HCT116 (cell line): ENCODE measurements around the gene HIGD1C. TPM values are rescaled to one million over a fixed set of nuclear protein-coding genes. Genes with fewer than 3 reads are reported as not detected.

ENCODE experiments used
- ATAC-seq: fragments of 200-7000 bp; cut with Tn5 transposase; 2 replicates; pipeline ENCODE4 v1.9.1; 2020; ENCODE audit warnings: mild to moderate bottlenecking, moderate library complexity
- BruUV-seq: library from RNA; stranded (reverse); fragments of 400-500 nt; replicated peaks from 2 replicates; lab custom pipeline; 2021; lab: Mats Ljungman, UMichigan
- CTCF ChIA-PET: fragments of 300-600 bp; sonication (Branson Sonifier 250); formaldehyde crosslinking; loops from one replicate; lab custom pipeline; 2021; ENCODE audit warnings: antibody characterized with exemption; lab: Charles Lee
- POLR2A ChIA-PET: fragments of 300-600, 350-600 bp; sonication (Branson Sonifier 250); formaldehyde crosslinking; loops from one replicate; lab custom pipeline; 2021; ENCODE audit warnings: antibody characterized with exemption; lab: Charles Lee
- RAD21 ChIA-PET, 2 experiments: fragments of 300-600 bp; sonication (Branson Sonifier 250); formaldehyde crosslinking; loops; one replicate each; lab custom pipeline; 2023; ENCODE audit warnings: low total read pairs in 2 of 2; ENCODE audit not compliant: uncharacterized antibody in 2 of 2, unreplicated experiment in 2 of 2, low non-redundant PET in 1 of 2; lab: Charles Lee
- DNase-seq: peaks from one replicate; pipeline ENCODE4 v3.0.0-alpha.2; 2010; ENCODE audit warnings: low read depth, low spot score
- H2AFZ ChIP-seq: fragments of 200-600 bp; shearing (Covaris generic), sonication (generic); 2 replicates; pipeline ENCODE4 v1.6.1; 2017; ENCODE audit warnings: low read depth, mixed run types, mixed read lengths, antibody characterized with exemption, low read length; ENCODE audit not compliant: poor library complexity, severe bottlenecking
- H3K27ac ChIP-seq: 2 replicates; pipeline ENCODE4 v1.5.1; 2012; ENCODE audit warnings: low read depth, low read length
- H3K27me3 ChIP-seq: fragments of 200-600 bp; sonication (generic); 2 replicates; pipeline ENCODE4 v1.6.1; 2016; ENCODE audit warnings: mixed run types, low read length, mixed read lengths; ENCODE audit not compliant: insufficient read depth
- H3K36me3 ChIP-seq, 2 experiments: fragments of 200-500 bp in 1 of 2; fragments of 200-600 bp in 1 of 2; sonication (Bioruptor generic) in 1 of 2; sonication (generic) in 1 of 2; 2 replicates each; pipeline versions ENCODE4 v1.5.1 to v1.6.1; 2014 to 2016; ENCODE audit warnings: low read length in 2 of 2, inconsistent platforms in 1 of 2, mixed read lengths in 1 of 2, mixed run types in 1 of 2; ENCODE audit not compliant: insufficient read depth in 2 of 2, control insufficient read depth in 1 of 2
- H3K4me1 ChIP-seq, 2 experiments: fragments of 200-600 bp in 1 of 2; sonication (generic) in 1 of 2; 2 replicates each; pipeline versions ENCODE4 v1.5.1 to v1.6.1; 2012 to 2017; ENCODE audit warnings: low read length in 2 of 2, inconsistent platforms in 1 of 2, mild to moderate bottlenecking in 1 of 2, mixed read lengths in 1 of 2, mixed run types in 1 of 2, moderate library complexity in 1 of 2; ENCODE audit not compliant: insufficient read depth in 2 of 2, control insufficient read depth in 1 of 2
- H3K4me2 ChIP-seq: fragments of 200-600 bp; sonication (generic); 2 replicates; pipeline ENCODE4 v1.6.1; 2017; ENCODE audit warnings: mixed run types, low read length, mixed read lengths
- H3K4me3 ChIP-seq, 2 experiments: fragments of 200-600 bp in 1 of 2; sonication (generic) in 1 of 2; replicated peaks in 1 of 2; 2 replicates each; pipeline ENCODE4 v1.5.1; 2011 to 2016; ENCODE audit warnings: low read length in 2 of 2, control low read depth in 1 of 2, low read depth in 1 of 2, mild to moderate bottlenecking in 1 of 2, mixed read lengths in 1 of 2, mixed run types in 1 of 2
- H3K79me2 ChIP-seq: fragments of 200-600 bp; sonication (generic); 2 replicates; pipeline ENCODE4 v1.6.1; 2017; ENCODE audit warnings: mild to moderate bottlenecking, mixed run types, low read length, moderate library complexity, mixed read lengths; ENCODE audit not compliant: insufficient read depth
- H3K9ac ChIP-seq: fragments of 200-600 bp; sonication (generic); 2 replicates; pipeline ENCODE4 v1.6.1; 2016; ENCODE audit warnings: low read length, mixed read lengths
- H3K9me2 ChIP-seq: fragments of 200-600 bp; sonication (generic), shearing (Covaris generic); 2 replicates; pipeline ENCODE4 v1.6.1; 2017; ENCODE audit warnings: mixed run types, mild to moderate bottlenecking, moderate library complexity; ENCODE audit not compliant: insufficient read depth
- H3K9me3 ChIP-seq, 2 experiments: fragments of 200-500 bp in 1 of 2; fragments of 200-600 bp in 1 of 2; sonication (Bioruptor generic) in 1 of 2; sonication (generic) in 1 of 2; 2 replicates each; pipeline ENCODE4 v1.6.1; 2014 to 2017; ENCODE audit warnings: low read length in 2 of 2, mixed read lengths in 2 of 2, inconsistent platforms in 1 of 2, low read depth in 1 of 2, mild to moderate bottlenecking in 1 of 2, mixed run types in 1 of 2, moderate library complexity in 1 of 2; ENCODE audit not compliant: control insufficient read depth in 1 of 2, insufficient read depth in 1 of 2
- H4K20me1 ChIP-seq: fragments of 200-600 bp; sonication (generic), shearing (Covaris generic); 2 replicates; pipeline ENCODE4 v1.6.1; 2017; ENCODE audit warnings: mixed run types, mild to moderate bottlenecking, moderate library complexity; ENCODE audit not compliant: insufficient read depth
- ATF3 ChIP-seq: IDR thresholded peaks from 2 replicates; pipeline ENCODE4 v1.6.1; 2012
- CBX3 ChIP-seq: IDR thresholded peaks from 2 replicates; pipeline ENCODE4 v1.6.1; 2012; ENCODE audit warnings: low read depth
- CEBPB ChIP-seq: IDR thresholded peaks from 2 replicates; pipeline ENCODE4 v1.6.1; 2012; ENCODE audit warnings: low read depth
- EGR1 ChIP-seq: IDR thresholded peaks from 2 replicates; pipeline ENCODE4 v1.6.1; 2012; ENCODE audit warnings: low read depth
- ELF1 ChIP-seq: IDR thresholded peaks from 2 replicates; pipeline ENCODE4 v1.6.1; 2012; ENCODE audit warnings: low read depth, borderline replicate concordance
- EZH2 ChIP-seq: fragments of 200-600 bp; sonication (generic); IDR thresholded peaks from 2 replicates; pipeline ENCODE4 v1.6.1; 2017; ENCODE audit warnings: antibody characterized with exemption, mixed run types
- JUND ChIP-seq: IDR thresholded peaks from 2 replicates; pipeline ENCODE4 v1.6.1; 2012
- MAX ChIP-seq: IDR thresholded peaks from 2 replicates; pipeline ENCODE4 v1.6.1; 2012
- POLR2A ChIP-seq: IDR thresholded peaks from 2 replicates; pipeline ENCODE4 v1.7.0; 2011; ENCODE audit warnings: borderline replicate concordance; ENCODE audit not compliant: insufficient read depth, insufficient read length; ENCODE audit errors: extremely low read depth
- POLR2AphosphoS5 ChIP-seq: IDR thresholded peaks from 2 replicates; pipeline ENCODE4 v1.6.1; 2011; ENCODE audit warnings: mild to moderate bottlenecking, low read depth, low read length, moderate library complexity
- RAD21 ChIP-seq: IDR thresholded peaks from 2 replicates; pipeline ENCODE4 v1.6.1; 2012; ENCODE audit warnings: low read depth, mild to moderate bottlenecking
- REST ChIP-seq: IDR thresholded peaks from 2 replicates; pipeline ENCODE4 v1.6.1; 2012; ENCODE audit warnings: low read depth
- SIN3A ChIP-seq: IDR thresholded peaks from 2 replicates; pipeline ENCODE4 v1.6.1; 2012; ENCODE audit warnings: low read depth
- SP1 ChIP-seq: IDR thresholded peaks from 2 replicates; pipeline ENCODE4 v1.6.1; 2012; ENCODE audit warnings: low read depth
- SRF ChIP-seq: IDR thresholded peaks from 2 replicates; pipeline ENCODE4 v1.6.1; 2012; ENCODE audit warnings: low read depth
- TCF7L2 ChIP-seq: IDR thresholded peaks from 2 replicates; pipeline ENCODE4 v1.7.0; 2011; ENCODE audit warnings: borderline replicate concordance, inconsistent platforms; ENCODE audit not compliant: insufficient read depth, insufficient read length; ENCODE audit errors: extremely low read depth
- ZBTB33 ChIP-seq: IDR thresholded peaks from 2 replicates; pipeline ENCODE4 v1.6.1; 2011; ENCODE audit warnings: mild to moderate bottlenecking, low read length, moderate library complexity; ENCODE audit not compliant: insufficient replicate concordance; ENCODE audit errors: extremely low read depth
- intact Hi-C: fragments of 100-400 bp; cut with micrococcal nuclease; formaldehyde crosslinking; loops from 2 replicates; pipeline ENCODE4 v1.10.0; 2022
- total RNA-seq: library from RNA; stranded (reverse); gene quantifications from one replicate; pipeline ENCODE4 v1.2.1, GENCODE V29; 2021; ENCODE audit not compliant: unreplicated experiment

Gene HIGD1C
- total RNA-seq, 1 experiment from 2014 or later, result not detected

- H3K9ac ChIP-seq, result no peak overlapping the region
- H3K79me2 ChIP-seq, result peaks cover 52% of the 10 kb centered on the region
- H3K36me3 ChIP-seq, result peaks cover 0 to 5% of the 10 kb centered on the region in 2 experiments; a peak in 2 of 4 replicates
- intact Hi-C loops, result no loop called here
- POLR2A ChIA-PET, result interaction anchor here (0.6 kb wide), 1 partner anchor 25 kb away, joined by 3 read pairs; no protein-coding TSS in a partner anchor
- no TSS peak for BruUV-seq
- no peak overlapping the region for H3K4me3 ChIP-seq
- no peak overlapping the region for H2AFZ ChIP-seq
- no peak for ATAC-seq
- H3K27ac ChIP-seq, result no peak overlapping the region
- TF ChIP-seq POLR2AphosphoS5, result no peak
- no peak for TF ChIP-seq TCF7L2
- no peak for TF ChIP-seq JUND
- TF ChIP-seq RAD21, result no peak
- no peak for TF ChIP-seq CBX3
- no peak for TF ChIP-seq SRF
- TF ChIP-seq ELF1, result no peak
- no peak for TF ChIP-seq EZH2
- TF ChIP-seq EGR1, result no peak
- no peak for TF ChIP-seq REST
- TF ChIP-seq POLR2A, result no peak
- TF ChIP-seq SP1, result no peak
- no peak for TF ChIP-seq ZBTB33
- no peak for TF ChIP-seq ATF3
- no peak for TF ChIP-seq CEBPB
- no peak for TF ChIP-seq SIN3A
- TF ChIP-seq MAX, result no peak
- CTCF ChIA-PET, result no interaction called here
- H3K27me3 ChIP-seq, result no peaks in the 10 kb centered on the region
- H3K9me3 ChIP-seq, result no peaks in the 10 kb centered on the region
- H3K4me1 ChIP-seq, result peaks cover 9 to 14% of the 10 kb centered on the region in 2 experiments; a peak in 3 of 4 replicates
- RAD21 ChIA-PET, result no interaction called here
- no peak for DNase-seq
- H4K20me1 ChIP-seq, result peaks cover 6% of the 10 kb centered on the region; the same call in 1 of the 2 replicates
- H3K4me2 ChIP-seq, result no peak overlapping the region
- H3K9me2 ChIP-seq, result no peaks in the 10 kb centered on the region
Measured at GRCh38 chr12:51012570-51013236, 60.4 kb downstream of the HIGD1C start.
